ENCODE measurements around the gene AGBL4. TPM values are rescaled to one million over a fixed set of nuclear protein-coding genes. Genes with fewer than 3 reads are reported as not detected.

Gene AGBL4
- total and polyA plus RNA-seq, 2 of the 4 experiments (the other 2 are of a cell fraction) = not detected

DNA sequence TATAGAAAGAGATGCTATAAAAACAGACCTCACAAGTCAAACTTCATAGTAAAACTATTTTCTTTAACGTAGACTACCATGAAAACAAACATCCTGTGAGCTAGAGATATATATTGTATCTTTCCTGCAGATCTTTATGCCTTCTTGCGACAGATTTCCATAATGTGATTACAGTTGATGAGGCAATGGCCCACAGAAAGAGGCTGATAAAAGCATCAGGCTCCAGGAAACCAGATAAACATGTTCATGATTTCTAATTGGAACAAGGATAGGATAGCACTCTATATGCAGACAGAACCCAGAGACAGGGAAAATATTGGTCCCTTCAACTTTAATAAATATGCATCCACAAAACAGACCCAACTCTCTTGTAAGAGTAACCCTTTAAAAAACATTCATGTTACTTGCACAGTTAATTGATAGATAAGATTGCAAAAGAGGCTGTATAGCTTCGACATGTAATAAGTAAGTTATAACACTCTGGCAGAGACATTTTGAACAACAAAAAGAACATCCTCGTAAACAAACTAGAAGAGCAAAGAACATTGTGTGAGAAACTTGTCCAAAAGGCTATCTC lies 329.4 kb downstream of the AGBL4 start:
- DNase-seq (no peak), ATAC-seq (ENCODE audit: low read depth) (no peak)
- Histone ChIP-seq H3K27ac (ENCODE audit: insufficient read depth, low read length) (no peak overlapping the region), H3K4me2 (ENCODE audit: low read depth, low read length) (no peak overlapping the region), H3K56ac (ENCODE audit: extremely low read depth, insufficient read depth, low read length) (no peak overlapping the region), H3K14ac (replicated peaks; ENCODE audit: low read depth, low read length) (no peak overlapping the region), H2AK9ac (replicated peaks; ENCODE audit: low read depth, low read length, poor library complexity) (no peak overlapping the region), H3K79me1 (ENCODE audit: low read depth in 1 of 2, low read length in 2 of 2) (no peaks in the 10 kb centered on the region), H2BK15ac (ENCODE audit: low read depth, low read length) (no peak overlapping the region), H3K9me1 (ENCODE audit: insufficient read depth, low read length) (no peaks in the 10 kb centered on the region), H4K5ac (ENCODE audit: low read depth, low read length) (no peak overlapping the region), H3K18ac (ENCODE audit: low read depth, low read length) (no peak overlapping the region), H3K4me3 (ENCODE audit: insufficient read depth, low read depth, low read length) (no peak overlapping the region), H2BK120ac (ENCODE audit: low read depth, low read length) (no peak overlapping the region), H3K27me3 (ENCODE audit: control insufficient read depth, insufficient read depth, low read length) (no peaks in the 10 kb centered on the region), H3K23ac (ENCODE audit: low read depth, low read length) (no peak overlapping the region), H2AK5ac (ENCODE audit: low read depth, low read length) (no peak overlapping the region), H2AFZ (replicated peaks; ENCODE audit: low read length, poor library complexity) (no peak overlapping the region), H3K36me3 (ENCODE audit: control insufficient read depth, insufficient read depth, low read length) (no peaks in the 10 kb centered on the region), H3K4ac (ENCODE audit: low read depth, low read length) (no peak overlapping the region), H2BK5ac (ENCODE audit: low read depth, low read length, poor library complexity, severe bottlenecking) (no peak overlapping the region), H3K9ac (ENCODE audit: low read depth, low read length) (no peak overlapping the region), H2BK20ac (ENCODE audit: low read depth, low read length) (no peak overlapping the region), H4K8ac (ENCODE audit: low read depth in 2 of 2, low read length in 2 of 2) (no peak overlapping the region), H4K91ac (ENCODE audit: insufficient read depth, low read depth, low read length) (no peak overlapping the region), H3K9me3 (ENCODE audit: control insufficient read depth, insufficient read depth, low read length) (peaks cover 5% of the 10 kb centered on the region), H3K4me1 (ENCODE audit: control insufficient read depth, insufficient read depth, low read length) (no peaks in the 10 kb centered on the region), H4K20me1 (ENCODE audit: insufficient read depth, low read length) (no peaks in the 10 kb centered on the region)
- in situ Hi-C loops (cut with MboI; ENCODE audit: low sequenced_read_pairs) = no loop called here
- ChIA-PET CTCF (no interaction called here), POLR2A (ENCODE audit: unreplicated experiment) (no interaction called here)
- TF ChIP-seq CTCF (conservative IDR thresholded peaks at IDR 0.05; ENCODE audit: low read depth, low read length) = no peak
- no peak for TF ChIP-seq MXI1 (IDR thresholded peaks at IDR 0.05; ENCODE audit: borderline replicate concordance, low read depth, low read length)
- TF ChIP-seq, protein P1, sequence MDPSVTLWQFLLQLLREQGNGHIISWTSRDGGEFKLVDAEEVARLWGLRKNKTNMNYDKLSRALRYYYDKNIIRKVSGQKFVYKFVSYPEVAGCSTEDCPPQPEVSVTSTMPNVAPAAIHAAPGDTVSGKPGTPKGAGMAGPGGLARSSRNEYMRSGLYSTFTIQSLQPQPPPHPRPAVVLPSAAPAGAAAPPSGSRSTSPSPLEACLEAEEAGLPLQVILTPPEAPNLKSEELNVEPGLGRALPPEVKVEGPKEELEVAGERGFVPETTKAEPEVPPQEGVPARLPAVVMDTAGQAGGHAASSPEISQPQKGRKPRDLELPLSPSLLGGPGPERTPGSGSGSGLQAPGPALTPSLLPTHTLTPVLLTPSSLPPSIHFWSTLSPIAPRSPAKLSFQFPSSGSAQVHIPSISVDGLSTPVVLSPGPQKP (IDR thresholded peaks at IDR 0.05; ENCODE audit: borderline replicate concordance, low read depth, low read length) = no peak
- no peak for TF ChIP-seq CEBPB (IDR thresholded peaks at IDR 0.05; ENCODE audit: low read depth, low read length)
- TF ChIP-seq RFX5 (IDR thresholded peaks at IDR 0.05; ENCODE audit: low read depth, low read length) = no peak
- no peak for TF ChIP-seq RAD21 (IDR thresholded peaks at IDR 0.05; ENCODE audit: low read length)
- dilution Hi-C loops (cut with HindIII; ENCODE audit: low sequenced_read_pairs, unreplicated experiment) = no loop called here
- no CpG with 5 or more reads among the region's 4 CpGs for WGBS, 2 experiments (ENCODE audit: extremely low coverage in 2 of 2, insufficient read length in 1 of 2)
- no TSS peak for BruUV-seq (replicated peaks)
- intact Hi-C loops (cut with micrococcal nuclease) = no loop called here
